ENCODE data around the gene PHF12. TPM values are rescaled to one million over a fixed set of nuclear protein-coding genes. Genes with fewer than 3 reads are reported as not detected.

The PHF12 gene
- total and polyA plus RNA-seq, 2 experiments from 2014 or later = 19.7 to 41.0 TPM

GRCh38 chr17:28963841-28964240, 12.5 kb upstream of the PHF12 start:
- no peak overlapping the region for H2AFZ ChIP-seq
- peaks cover 10% of the 10 kb centered on the region for H3K27me3 Mint-ChIP-seq (ENCODE audit: insufficient read depth, low read depth, poor library complexity)
- H3K4me3 Mint-ChIP-seq = no peak overlapping the region
- no peaks in the 10 kb centered on the region for H3K9me3 Mint-ChIP-seq
- TF ChIP-seq ETS1 (IDR thresholded peaks at IDR 0.05) (no peak), JUNB (IDR thresholded peaks at IDR 0.05; ENCODE audit: unreplicated experiment) (no peak), EZH2 (IDR thresholded peaks at IDR 0.05; ENCODE audit: low read depth, unreplicated experiment) (no peak), ZNF331 (CRISPR knock-in tag; IDR thresholded peaks at IDR 0.05; ENCODE audit: low read depth) (no peak), CTCF (conservative IDR thresholded peaks at IDR 0.05; ENCODE audit: low read depth in 2 of 2) (no peak), NANOG (IDR thresholded peaks at IDR 0.05; ENCODE audit: borderline replicate concordance) (no peak), EZH2phosphoT487 (IDR thresholded peaks at IDR 0.05; ENCODE audit: unreplicated experiment) (no peak), STAT1 (IDR thresholded peaks at IDR 0.05; ENCODE audit: unreplicated experiment) (no peak), POLR2AphosphoS5 (IDR thresholded peaks at IDR 0.05; ENCODE audit: low read depth) (no peak), CREB1 (CRISPR knock-in tag; IDR thresholded peaks at IDR 0.05; ENCODE audit: low read depth) (no peak), ZNF114 (CRISPR knock-in tag; IDR thresholded peaks at IDR 0.05) (no peak)
- TF ChIP-seq, protein P1, sequence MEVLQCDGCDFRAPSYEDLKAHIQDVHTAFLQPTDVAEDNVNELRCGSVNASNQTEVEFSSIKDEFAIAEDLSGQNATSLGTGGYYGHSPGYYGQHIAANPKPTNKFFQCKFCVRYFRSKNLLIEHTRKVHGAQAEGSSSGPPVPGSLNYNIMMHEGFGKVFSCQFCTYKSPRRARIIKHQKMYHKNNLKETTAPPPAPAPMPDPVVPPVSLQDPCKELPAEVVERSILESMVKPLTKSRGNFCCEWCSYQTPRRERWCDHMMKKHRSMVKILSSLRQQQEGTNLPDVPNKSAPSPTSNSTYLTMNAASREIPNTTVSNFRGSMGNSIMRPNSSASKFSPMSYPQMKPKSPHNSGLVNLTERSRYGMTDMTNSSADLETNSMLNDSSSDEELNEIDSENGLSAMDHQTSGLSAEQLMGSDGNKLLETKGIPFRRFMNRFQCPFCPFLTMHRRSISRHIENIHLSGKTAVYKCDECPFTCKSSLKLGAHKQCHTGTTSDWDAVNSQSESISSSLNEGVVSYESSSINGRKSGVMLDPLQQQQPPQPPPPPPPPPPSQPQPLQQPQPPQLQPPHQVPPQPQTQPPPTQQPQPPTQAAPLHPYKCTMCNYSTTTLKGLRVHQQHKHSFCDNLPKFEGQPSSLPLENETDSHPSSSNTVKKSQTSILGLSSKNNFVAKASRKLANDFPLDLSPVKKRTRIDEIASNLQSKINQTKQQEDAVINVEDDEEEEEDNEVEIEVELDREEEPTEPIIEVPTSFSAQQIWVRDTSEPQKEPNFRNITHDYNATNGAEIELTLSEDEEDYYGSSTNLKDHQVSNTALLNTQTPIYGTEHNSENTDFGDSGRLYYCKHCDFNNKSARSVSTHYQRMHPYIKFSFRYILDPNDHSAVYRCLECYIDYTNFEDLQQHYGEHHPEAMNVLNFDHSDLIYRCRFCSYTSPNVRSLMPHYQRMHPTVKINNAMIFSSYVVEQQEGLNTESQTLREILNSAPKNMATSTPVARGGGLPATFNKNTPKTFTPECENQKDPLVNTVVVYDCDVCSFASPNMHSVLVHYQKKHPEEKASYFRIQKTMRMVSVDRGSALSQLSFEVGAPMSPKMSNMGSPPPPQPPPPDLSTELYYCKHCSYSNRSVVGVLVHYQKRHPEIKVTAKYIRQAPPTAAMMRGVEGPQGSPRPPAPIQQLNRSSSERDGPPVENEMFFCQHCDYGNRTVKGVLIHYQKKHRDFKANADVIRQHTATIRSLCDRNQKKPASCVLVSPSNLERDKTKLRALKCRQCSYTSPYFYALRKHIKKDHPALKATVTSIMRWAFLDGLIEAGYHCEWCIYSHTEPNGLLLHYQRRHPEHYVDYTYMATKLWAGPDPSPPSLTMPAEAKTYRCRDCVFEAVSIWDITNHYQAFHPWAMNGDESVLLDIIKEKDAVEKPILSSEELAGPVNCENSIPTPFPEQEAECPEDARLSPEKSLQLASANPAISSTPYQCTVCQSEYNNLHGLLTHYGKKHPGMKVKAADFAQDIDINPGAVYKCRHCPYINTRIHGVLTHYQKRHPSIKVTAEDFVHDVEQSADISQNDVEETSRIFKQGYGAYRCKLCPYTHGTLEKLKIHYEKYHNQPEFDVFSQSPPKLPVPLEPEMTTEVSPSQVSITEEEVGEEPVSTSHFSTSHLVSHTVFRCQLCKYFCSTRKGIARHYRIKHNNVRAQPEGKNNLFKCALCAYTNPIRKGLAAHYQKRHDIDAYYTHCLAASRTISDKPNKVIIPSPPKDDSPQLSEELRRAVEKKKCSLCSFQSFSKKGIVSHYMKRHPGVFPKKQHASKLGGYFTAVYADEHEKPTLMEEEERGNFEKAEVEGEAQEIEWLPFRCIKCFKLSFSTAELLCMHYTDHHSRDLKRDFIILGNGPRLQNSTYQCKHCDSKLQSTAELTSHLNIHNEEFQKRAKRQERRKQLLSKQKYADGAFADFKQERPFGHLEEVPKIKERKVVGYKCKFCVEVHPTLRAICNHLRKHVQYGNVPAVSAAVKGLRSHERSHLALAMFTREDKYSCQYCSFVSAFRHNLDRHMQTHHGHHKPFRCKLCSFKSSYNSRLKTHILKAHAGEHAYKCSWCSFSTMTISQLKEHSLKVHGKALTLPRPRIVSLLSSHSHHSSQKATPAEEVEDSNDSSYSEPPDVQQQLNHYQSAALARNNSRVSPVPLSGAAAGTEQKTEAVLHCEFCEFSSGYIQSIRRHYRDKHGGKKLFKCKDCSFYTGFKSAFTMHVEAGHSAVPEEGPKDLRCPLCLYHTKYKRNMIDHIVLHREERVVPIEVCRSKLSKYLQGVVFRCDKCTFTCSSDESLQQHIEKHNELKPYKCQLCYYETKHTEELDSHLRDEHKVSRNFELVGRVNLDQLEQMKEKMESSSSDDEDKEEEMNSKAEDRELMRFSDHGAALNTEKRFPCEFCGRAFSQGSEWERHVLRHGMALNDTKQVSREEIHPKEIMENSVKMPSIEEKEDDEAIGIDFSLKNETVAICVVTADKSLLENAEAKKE (CRISPR knock-in tag; IDR thresholded peaks at IDR 0.05) = no peak
- TF ChIP-seq, protein P2, sequence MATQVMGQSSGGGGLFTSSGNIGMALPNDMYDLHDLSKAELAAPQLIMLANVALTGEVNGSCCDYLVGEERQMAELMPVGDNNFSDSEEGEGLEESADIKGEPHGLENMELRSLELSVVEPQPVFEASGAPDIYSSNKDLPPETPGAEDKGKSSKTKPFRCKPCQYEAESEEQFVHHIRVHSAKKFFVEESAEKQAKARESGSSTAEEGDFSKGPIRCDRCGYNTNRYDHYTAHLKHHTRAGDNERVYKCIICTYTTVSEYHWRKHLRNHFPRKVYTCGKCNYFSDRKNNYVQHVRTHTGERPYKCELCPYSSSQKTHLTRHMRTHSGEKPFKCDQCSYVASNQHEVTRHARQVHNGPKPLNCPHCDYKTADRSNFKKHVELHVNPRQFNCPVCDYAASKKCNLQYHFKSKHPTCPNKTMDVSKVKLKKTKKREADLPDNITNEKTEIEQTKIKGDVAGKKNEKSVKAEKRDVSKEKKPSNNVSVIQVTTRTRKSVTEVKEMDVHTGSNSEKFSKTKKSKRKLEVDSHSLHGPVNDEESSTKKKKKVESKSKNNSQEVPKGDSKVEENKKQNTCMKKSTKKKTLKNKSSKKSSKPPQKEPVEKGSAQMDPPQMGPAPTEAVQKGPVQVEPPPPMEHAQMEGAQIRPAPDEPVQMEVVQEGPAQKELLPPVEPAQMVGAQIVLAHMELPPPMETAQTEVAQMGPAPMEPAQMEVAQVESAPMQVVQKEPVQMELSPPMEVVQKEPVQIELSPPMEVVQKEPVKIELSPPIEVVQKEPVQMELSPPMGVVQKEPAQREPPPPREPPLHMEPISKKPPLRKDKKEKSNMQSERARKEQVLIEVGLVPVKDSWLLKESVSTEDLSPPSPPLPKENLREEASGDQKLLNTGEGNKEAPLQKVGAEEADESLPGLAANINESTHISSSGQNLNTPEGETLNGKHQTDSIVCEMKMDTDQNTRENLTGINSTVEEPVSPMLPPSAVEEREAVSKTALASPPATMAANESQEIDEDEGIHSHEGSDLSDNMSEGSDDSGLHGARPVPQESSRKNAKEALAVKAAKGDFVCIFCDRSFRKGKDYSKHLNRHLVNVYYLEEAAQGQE (IDR thresholded peaks at IDR 0.05; ENCODE audit: unreplicated experiment) = no peak
- no peak overlapping the region for H3K4me3 ChIP-seq
- no peak overlapping the region for H3K27ac Mint-ChIP-seq
- DNase-seq (ENCODE audit: low spot score) (no peak), ATAC-seq (no peak)
- H3K36me3 Mint-ChIP-seq (ENCODE audit: low read depth) = no peaks in the 10 kb centered on the region; the same call in 2 of the 3 replicates
- peaks cover 12% of the 10 kb centered on the region; the same call in 1 of the 2 replicates for H3F3A ChIP-seq (replicated peaks; ENCODE audit: low read depth)
- H3K4me1 ChIP-seq (ENCODE audit: insufficient read depth) = peaks cover 18% of the 10 kb centered on the region
- no peaks in the 10 kb centered on the region for H3K9me2 ChIP-seq (ENCODE audit: insufficient read depth)
- no peak overlapping the region for H3K27ac ChIP-seq (ENCODE audit: low read depth)
- no peaks in the 10 kb centered on the region for H4K20me1 ChIP-seq (replicated peaks; ENCODE audit: insufficient read depth)
- no peaks in the 10 kb centered on the region for H3K36me3 ChIP-seq (ENCODE audit: insufficient read depth)
- no peaks in the 10 kb centered on the region for H3K27me3 ChIP-seq (ENCODE audit: insufficient read depth)
- H3K4me2 ChIP-seq = no peak overlapping the region
- H3K79me2 ChIP-seq (replicated peaks; ENCODE audit: insufficient read depth) = no peaks in the 10 kb centered on the region
- peaks cover 19% of the 10 kb centered on the region for H3K4me1 Mint-ChIP-seq

All from GM23338 (cell line).